ENCODE data around the gene TFCP2.

TFCP2 gene

GRCh38 chr12:51185171-51185717, 12.3 kb upstream of the TFCP2 start:
- no peak overlapping the region for H3K4me3 ChIP-seq (ENCODE audit: low read length)
- H3K79me2 ChIP-seq (ENCODE audit: low read length): no peaks in the 10 kb centered on the region
- no peak overlapping the region for H3K9ac ChIP-seq (ENCODE audit: low read length)
- no peaks in the 10 kb centered on the region for H3K9me3 ChIP-seq (replicated peaks; ENCODE audit: insufficient read depth, low read length)
- no peaks in the 10 kb centered on the region for H3F3A ChIP-seq (ENCODE audit: insufficient read depth, low read length)
- H3K4me1 ChIP-seq (ENCODE audit: low read length): peaks cover 11% of the 10 kb centered on the region
- H3K27me3 ChIP-seq (replicated peaks; ENCODE audit: insufficient read depth, low read length): no peaks in the 10 kb centered on the region
- no peaks in the 10 kb centered on the region for H3K36me3 ChIP-seq (replicated peaks; ENCODE audit: insufficient read depth, low read length)
- no peak overlapping the region for H2AFZ ChIP-seq (ENCODE audit: low read length)
- no peaks in the 10 kb centered on the region for H4K20me1 ChIP-seq (ENCODE audit: insufficient read depth, low read length)
- no peak for DNase-seq
- TF ChIP-seq CTCF (IDR thresholded peaks at IDR 0.05; ENCODE audit: low read length): no peak
- no peak for TF ChIP-seq EZH2 (optimal IDR thresholded peaks at IDR 0.05; ENCODE audit: low read depth, low read length)
- TF ChIP-seq EZH2phosphoT487 (IDR thresholded peaks at IDR 0.05; ENCODE audit: low read length): no peak
- H3K9me2 ChIP-seq (replicated peaks; ENCODE audit: insufficient read depth, low read length): no peaks in the 10 kb centered on the region
- no peak overlapping the region for H3K27ac ChIP-seq (ENCODE audit: low read length)
- no peak overlapping the region for H3K4me2 ChIP-seq (ENCODE audit: low read depth, low read length)

GRCh38 chr12:51183816-51184215, 10.9 kb upstream of the TFCP2 start:
- Histone ChIP-seq H3K27ac (ENCODE audit: low read length) (no peak overlapping the region), H3K4me2 (ENCODE audit: low read depth, low read length) (no peak overlapping the region), H3K79me2 (ENCODE audit: low read length) (no peaks in the 10 kb centered on the region), H3K36me3 (replicated peaks; ENCODE audit: insufficient read depth, low read length) (no peaks in the 10 kb centered on the region), H3K4me1 (ENCODE audit: low read length) (peaks cover 8% of the 10 kb centered on the region), H3K9me3 (replicated peaks; ENCODE audit: insufficient read depth, low read length) (no peaks in the 10 kb centered on the region), H3K9me2 (replicated peaks; ENCODE audit: insufficient read depth, low read length) (no peaks in the 10 kb centered on the region), H4K20me1 (ENCODE audit: insufficient read depth, low read length) (no peaks in the 10 kb centered on the region), H3F3A (ENCODE audit: insufficient read depth, low read length) (no peaks in the 10 kb centered on the region), H2AFZ (ENCODE audit: low read length) (no peak overlapping the region), H3K9ac (ENCODE audit: low read length) (no peak overlapping the region), H3K27me3 (replicated peaks; ENCODE audit: insufficient read depth, low read length) (no peaks in the 10 kb centered on the region), H3K4me3 (ENCODE audit: low read length) (no peak overlapping the region)
- DNase-seq: no peak
- TF ChIP-seq EZH2phosphoT487 (IDR thresholded peaks at IDR 0.05; ENCODE audit: low read length): no peak
- no peak for TF ChIP-seq CTCF (IDR thresholded peaks at IDR 0.05; ENCODE audit: low read length)
- TF ChIP-seq EZH2 (optimal IDR thresholded peaks at IDR 0.05; ENCODE audit: low read depth, low read length): no peak

GRCh38 chr12:51183349-51183748, 10.4 kb upstream of the TFCP2 start:
- no peaks in the 10 kb centered on the region for H3K9me3 ChIP-seq (replicated peaks; ENCODE audit: insufficient read depth, low read length)
- no peaks in the 10 kb centered on the region for H3K9me2 ChIP-seq (replicated peaks; ENCODE audit: insufficient read depth, low read length)
- H3K36me3 ChIP-seq (replicated peaks; ENCODE audit: insufficient read depth, low read length): no peaks in the 10 kb centered on the region
- no peak for DNase-seq
- no peak overlapping the region for H3K27ac ChIP-seq (ENCODE audit: low read length)
- H3K4me2 ChIP-seq (ENCODE audit: low read depth, low read length): no peak overlapping the region
- no peaks in the 10 kb centered on the region for H3K79me2 ChIP-seq (ENCODE audit: low read length)
- no peaks in the 10 kb centered on the region for H3K27me3 ChIP-seq (replicated peaks; ENCODE audit: insufficient read depth, low read length)
- peaks cover 3% of the 10 kb centered on the region for H3K4me1 ChIP-seq (ENCODE audit: low read length)
- H3K4me3 ChIP-seq (ENCODE audit: low read length): no peak overlapping the region
- H3F3A ChIP-seq (ENCODE audit: insufficient read depth, low read length): no peaks in the 10 kb centered on the region
- H2AFZ ChIP-seq (ENCODE audit: low read length): no peak overlapping the region
- no peak for TF ChIP-seq EZH2 (optimal IDR thresholded peaks at IDR 0.05; ENCODE audit: low read depth, low read length)
- TF ChIP-seq CTCF (IDR thresholded peaks at IDR 0.05; ENCODE audit: low read length): no peak
- no peak for TF ChIP-seq EZH2phosphoT487 (IDR thresholded peaks at IDR 0.05; ENCODE audit: low read length)
- no peaks in the 10 kb centered on the region for H4K20me1 ChIP-seq (ENCODE audit: insufficient read depth, low read length)
- H3K9ac ChIP-seq (ENCODE audit: low read length): no peak overlapping the region

All from MM.1S (cell line).